NCI-H526 treated with DMSO at 0.1 percent for 48 hours (cell line): ENCODE measurements around the gene MYBL2.

Source experiments
- DNase-seq: peaks from one replicate; lab custom pipeline; 2025; lab: John Stamatoyannopoulos, UW

MYBL2 gene

GRCh38 chr20:43682446-43682845, 15.5 kb downstream of the MYBL2 start:
- DNase-seq: no peak

DNA sequence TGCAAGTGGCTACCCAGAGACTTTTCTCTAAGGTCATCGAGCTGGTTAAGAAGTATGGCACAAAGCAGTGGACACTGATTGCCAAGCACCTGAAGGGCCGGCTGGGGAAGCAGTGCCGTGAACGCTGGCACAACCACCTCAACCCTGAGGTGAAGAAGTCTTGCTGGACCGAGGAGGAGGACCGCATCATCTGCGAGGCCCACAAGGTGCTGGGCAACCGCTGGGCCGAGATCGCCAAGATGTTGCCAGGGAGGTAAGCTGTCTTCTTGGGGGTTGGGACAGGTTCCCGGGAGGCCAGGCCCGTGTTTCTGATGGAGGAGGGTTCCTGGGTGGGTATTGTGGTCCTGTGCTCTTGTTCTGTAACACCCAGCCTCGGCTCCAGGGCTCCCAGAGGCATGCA, 19.9 kb downstream of the MYBL2 start:
- DNase-seq: no peak

DNA sequence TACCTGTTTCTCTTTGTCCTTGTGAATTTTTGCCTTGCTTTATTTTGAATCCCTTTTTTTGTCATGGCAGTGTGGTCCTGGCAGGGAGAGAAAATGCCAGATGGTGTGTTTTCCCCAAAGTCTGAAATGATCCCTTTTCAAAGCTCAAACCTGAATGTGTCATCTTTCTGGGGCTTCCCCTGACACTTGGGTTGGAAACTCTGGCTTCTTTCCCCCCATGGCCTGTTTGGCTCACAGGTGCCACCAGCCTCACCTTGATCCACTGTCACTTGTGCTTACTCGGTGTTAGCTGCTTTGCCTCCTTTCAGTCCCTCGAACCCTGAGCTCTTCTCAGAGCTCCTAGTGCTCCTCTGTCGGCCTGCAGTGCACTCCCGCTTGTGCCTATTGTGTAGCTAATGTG, 22.3 kb downstream of the MYBL2 start:
- no peak for DNase-seq

DNA sequence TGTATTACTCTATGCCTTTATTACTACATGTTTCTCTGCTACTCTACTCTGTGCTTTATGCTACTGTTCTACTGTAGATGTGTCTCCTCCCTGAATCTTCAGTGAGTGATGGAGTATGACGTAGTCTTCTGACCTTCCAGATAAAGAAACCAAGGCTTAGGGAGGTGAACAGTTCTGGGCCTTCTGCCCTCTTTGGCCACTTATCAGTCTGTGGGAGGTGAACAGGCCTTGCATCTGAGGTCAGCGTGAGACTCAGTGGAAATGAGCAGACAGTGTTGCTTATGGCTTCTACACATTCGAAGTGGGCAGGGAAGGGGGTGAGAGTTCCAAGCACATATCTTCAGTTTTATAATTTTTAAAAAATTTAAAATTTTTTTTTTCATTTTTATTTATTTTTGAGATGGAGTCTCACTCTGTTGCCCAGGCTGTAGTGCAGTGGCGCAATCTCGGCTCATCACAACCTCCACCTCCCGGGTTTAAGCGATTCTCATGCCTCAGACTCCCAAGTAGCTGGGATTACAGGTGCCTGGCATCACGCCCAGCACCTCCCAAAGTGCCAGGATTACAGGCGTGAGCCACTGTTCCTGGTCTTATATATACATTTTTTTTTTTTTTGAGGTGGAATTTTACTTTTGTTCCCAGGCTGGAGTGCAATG, 24.2 kb downstream of the MYBL2 start:
- no peak for DNase-seq

DNA sequence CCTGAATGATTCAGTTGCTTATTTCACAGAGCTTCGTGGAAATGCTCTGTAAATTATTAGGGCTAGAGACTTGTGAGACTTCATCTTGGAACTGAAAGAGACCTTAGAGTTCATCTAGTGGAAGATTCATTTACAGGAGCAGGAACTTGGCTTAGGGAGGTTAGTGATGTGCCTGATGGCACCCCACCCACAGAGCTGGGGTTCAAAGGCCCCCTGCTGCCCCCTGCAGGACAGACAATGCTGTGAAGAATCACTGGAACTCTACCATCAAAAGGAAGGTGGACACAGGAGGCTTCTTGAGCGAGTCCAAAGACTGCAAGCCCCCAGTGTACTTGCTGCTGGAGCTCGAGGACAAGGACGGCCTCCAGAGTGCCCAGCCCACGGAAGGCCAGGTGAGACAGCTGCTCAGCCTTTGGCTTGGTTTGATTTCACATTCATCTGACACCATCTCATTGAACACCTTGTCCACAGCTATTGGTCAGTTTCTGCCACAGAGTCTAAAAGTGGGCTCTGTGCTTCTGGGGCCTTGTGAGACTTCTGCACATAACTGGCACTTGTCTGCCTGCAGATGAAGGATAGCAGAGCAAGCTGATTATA, 25.1 kb downstream of the MYBL2 start:
- no peak for DNase-seq

- no peak for DNase-seq
These were observed 27.8 kb downstream of the MYBL2 start for GRCh38 chr20:43694763-43695162.

DNA sequence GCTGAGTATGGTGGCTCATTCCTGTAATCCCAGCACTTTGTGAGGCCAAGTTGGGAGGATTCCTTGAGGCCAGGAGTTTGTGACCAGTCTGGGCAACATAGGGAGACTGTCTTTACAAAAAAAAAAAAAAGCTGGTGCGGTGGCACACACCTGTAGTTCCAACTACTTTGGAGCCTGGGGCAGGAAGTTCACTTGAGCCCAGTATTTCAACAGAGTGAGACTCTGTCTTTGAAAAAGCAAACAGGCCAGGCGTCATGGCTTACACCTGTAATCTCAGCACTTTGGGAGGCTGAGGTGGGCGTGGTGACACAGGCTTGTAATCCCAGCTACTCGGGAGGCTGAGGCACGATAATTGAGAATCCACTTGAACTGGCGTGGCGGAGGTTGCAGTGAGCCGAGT, 28.7 kb downstream of the MYBL2 start:
- no peak for DNase-seq

DNA sequence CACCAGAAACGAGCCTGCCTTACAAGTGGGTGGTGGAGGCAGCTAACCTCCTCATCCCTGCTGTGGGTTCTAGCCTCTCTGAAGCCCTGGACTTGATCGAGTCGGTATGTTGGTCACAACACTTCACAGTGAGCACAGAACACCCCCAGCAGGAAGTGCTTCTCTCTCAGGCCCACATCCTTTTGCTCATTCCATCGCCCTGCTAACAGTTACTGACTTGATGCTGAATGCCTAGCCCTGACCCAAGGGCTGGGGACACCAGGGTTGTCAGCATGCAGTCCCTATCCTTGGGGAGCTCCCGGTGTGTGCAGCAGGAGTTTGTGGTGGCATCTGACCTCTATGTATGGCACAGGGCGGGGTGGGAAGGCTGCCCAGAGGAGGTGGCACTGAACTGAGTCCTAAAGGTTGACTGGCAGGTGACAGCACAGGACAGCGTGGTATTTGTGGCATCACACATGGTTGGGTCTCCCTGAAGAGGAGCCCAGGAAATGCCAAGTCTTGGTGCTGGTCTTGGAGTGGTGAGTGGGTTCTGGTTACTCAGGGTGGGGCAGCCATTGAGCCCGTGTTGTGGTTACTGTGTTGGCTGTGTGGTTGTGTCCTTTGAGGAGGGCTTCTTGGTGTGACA, 33.1 kb downstream of the MYBL2 start:
- DNase-seq: no peak

- DNase-seq: no peak
These were observed 33.7 kb downstream of the MYBL2 start for GRCh38 chr20:43700627-43701026.

DNA sequence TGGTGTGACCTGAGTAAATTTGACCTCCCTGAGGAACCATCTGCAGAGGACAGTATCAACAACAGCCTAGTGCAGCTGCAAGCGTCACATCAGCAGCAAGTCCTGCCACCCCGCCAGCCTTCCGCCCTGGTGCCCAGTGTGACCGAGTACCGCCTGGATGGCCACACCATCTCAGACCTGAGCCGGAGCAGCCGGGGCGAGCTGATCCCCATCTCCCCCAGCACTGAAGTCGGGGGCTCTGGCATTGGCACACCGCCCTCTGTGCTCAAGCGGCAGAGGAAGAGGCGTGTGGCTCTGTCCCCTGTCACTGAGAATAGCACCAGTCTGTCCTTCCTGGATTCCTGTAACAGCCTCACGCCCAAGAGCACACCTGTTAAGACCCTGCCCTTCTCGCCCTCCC, 35.6 kb downstream of the MYBL2 start:
- DNase-seq: no peak

- DNase-seq: no peak
These were observed 43.6 kb downstream of the MYBL2 start for GRCh38 chr20:43710370-43711044.

DNA sequence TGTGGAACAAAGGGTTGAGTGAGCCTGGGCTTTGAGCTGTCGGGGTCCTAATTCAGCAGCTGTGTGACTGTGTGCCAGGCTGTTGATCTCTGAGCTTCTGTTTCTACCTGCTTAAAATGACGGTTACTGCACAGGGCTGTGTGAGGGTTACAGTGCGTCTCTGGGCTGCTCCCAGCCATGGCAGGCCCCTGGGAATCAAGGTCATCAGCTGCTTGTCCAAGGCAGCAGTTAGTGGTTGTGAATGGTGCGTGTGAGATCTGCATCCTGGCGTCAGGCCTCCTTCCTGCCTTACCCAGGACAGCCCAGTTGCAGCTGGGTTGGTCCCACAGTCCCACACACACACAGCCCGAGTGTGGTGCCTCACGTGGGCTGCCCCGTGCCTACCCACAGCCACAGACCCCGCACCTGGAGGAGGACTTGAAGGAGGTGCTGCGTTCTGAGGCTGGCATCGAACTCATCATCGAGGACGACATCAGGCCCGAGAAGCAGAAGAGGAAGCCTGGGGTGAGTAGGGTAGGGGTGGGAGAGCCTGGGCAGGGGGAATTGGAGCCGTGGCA, 44.3 kb downstream of the MYBL2 start:
- DNase-seq: no peak

DNA sequence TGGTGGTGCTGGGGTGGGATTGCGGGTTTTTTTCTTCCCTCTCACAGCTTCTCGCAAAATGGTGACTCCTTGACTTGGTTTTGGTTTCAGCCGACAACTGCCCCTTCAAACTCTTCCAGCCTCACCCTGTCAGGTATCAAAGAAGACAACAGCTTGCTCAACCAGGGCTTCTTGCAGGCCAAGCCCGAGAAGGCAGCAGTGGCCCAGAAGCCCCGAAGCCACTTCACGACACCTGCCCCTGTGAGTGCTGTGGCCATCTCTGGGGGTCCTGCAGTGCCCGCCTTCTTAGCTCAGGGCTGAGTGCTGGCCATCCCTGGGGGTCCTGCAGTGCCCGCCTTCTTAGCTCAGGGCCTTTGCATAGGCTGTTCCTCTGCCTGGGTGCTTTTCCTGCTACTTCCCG, 48.1 kb downstream of the MYBL2 start:
- DNase-seq: no peak

GRCh38 chr20:43715511-43715910, 48.6 kb downstream of the MYBL2 start:
- no peak for DNase-seq

- DNase-seq: no peak
These were observed 49.2 kb downstream of the MYBL2 start for GRCh38 chr20:43716123-43716522.

- DNase-seq: no peak
These were observed 50.1 kb downstream of the MYBL2 start for GRCh38 chr20:43716757-43717615.

- DNase-seq: no peak
These were observed 50.7 kb downstream of the MYBL2 start for GRCh38 chr20:43717616-43717995.

- no peak for DNase-seq
These were observed 53.1 kb downstream of the MYBL2 start for GRCh38 chr20:43720007-43720406.

- no peak for DNase-seq
These were observed 54.1 kb downstream of the MYBL2 start for GRCh38 chr20:43721097-43721428.

GRCh38 chr20:43721429-43722152, 54.7 kb downstream of the MYBL2 start:
- DNase-seq: peak; percentile 22

GRCh38 chr20:43722153-43722505, 55.2 kb downstream of the MYBL2 start:
- no peak for DNase-seq
